Neural crest cell (in vitro differentiated cells): ENCODE data around the gene FTSJ3. TPM values are rescaled to one million over a fixed set of nuclear protein-coding genes. Genes with fewer than 3 reads are reported as not detected.

Source experiments
- DNase-seq: peaks from one replicate; pipeline ENCODE4 v3.0.0; 2021; ENCODE audit warnings: low read depth, mixed read lengths, low spot score
- H3K27ac Mint-ChIP-seq: one replicate; pipeline ENCODE4 v1.8.0; 2021; ENCODE audit warnings: mild to moderate bottlenecking, mixed read lengths; ENCODE audit not compliant: unreplicated experiment
- H3K27me3 Mint-ChIP-seq: 2 replicates; pipeline ENCODE4 v1.8.0; 2021; ENCODE audit warnings: low read depth, mild to moderate bottlenecking, mixed read lengths
- H3K36me3 Mint-ChIP-seq: 2 replicates; pipeline ENCODE4 v1.8.0; 2021; ENCODE audit warnings: low read depth, mild to moderate bottlenecking, mixed read lengths
- H3K4me1 Mint-ChIP-seq: 2 replicates; pipeline ENCODE4 v1.8.0; 2021; ENCODE audit warnings: mixed read lengths
- H3K4me3 Mint-ChIP-seq: one replicate; pipeline ENCODE4 v1.8.0; 2021; ENCODE audit warnings: mild to moderate bottlenecking, mixed read lengths
- H3K9me3 Mint-ChIP-seq: 2 replicates; pipeline ENCODE4 v1.8.0; 2021; ENCODE audit warnings: mixed read lengths
- total RNA-seq: library from RNA; stranded (reverse); gene quantifications from 2 replicates; pipeline ENCODE4 v1.2.1, GENCODE V29; 2021
- TF ChIP-seq, protein P1 (sequence below): fragments of 200-600 bp; sonication (generic); conservative IDR thresholded peaks from 2 replicates; pipeline ENCODE4 v1.5.0; 2021; ENCODE audit warnings: antibody characterized with exemption, mild to moderate bottlenecking

The FTSJ3 gene
- total RNA-seq, 1 donor from 2014 or later: 57.4 TPM

DNA sequence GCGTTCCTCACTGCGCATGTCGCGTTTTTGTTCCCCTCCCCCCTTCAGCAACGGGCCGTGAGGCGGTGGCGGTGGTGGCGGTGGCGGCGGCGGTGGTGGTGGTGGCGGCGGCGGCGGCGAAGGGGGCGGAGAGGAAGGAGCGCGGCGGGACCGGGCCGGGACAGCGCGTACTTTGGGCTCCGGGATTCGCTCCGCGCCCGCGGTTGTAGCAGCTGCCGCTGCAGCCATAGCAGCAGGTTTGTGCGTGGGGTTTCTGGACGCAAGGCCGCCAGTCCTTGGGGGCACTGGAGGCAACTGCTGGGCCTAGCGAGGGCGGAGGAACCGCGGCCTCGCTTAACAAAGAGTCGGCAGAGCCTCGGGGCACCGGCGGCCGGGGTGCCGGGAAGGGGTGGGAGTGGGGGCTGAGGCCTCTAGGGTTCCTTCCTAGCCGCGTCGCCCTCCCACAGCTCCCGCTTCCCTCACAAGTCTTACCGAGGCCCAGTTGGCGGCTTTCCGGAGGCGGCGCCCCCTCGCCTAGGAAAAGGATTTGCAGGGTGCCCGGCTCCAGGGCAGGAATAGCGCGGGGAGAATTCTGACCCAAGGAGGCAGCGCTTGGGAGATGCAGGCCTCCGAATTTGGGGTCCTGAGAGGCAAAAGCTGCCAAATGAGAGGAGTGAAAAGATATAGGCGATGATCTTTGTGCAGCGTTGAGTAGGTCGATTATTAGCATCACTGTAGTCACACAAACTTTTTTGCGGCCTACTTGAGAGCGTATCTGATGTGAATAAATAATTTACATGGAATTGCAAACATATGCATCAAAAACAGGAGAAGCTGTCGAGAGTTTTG, 53.1 kb downstream of the FTSJ3 start, which contains the start of gene DDX42:
Gene DDX42, plus strand, starts transcription at position 30 of the 828 bp plus-strand sequence. CDS start 12,880 bp downstream, outside the sequence.
- peaks cover 3% of the 10 kb centered on the region for H3K27me3 Mint-ChIP-seq
- TF ChIP-seq, protein P1, sequence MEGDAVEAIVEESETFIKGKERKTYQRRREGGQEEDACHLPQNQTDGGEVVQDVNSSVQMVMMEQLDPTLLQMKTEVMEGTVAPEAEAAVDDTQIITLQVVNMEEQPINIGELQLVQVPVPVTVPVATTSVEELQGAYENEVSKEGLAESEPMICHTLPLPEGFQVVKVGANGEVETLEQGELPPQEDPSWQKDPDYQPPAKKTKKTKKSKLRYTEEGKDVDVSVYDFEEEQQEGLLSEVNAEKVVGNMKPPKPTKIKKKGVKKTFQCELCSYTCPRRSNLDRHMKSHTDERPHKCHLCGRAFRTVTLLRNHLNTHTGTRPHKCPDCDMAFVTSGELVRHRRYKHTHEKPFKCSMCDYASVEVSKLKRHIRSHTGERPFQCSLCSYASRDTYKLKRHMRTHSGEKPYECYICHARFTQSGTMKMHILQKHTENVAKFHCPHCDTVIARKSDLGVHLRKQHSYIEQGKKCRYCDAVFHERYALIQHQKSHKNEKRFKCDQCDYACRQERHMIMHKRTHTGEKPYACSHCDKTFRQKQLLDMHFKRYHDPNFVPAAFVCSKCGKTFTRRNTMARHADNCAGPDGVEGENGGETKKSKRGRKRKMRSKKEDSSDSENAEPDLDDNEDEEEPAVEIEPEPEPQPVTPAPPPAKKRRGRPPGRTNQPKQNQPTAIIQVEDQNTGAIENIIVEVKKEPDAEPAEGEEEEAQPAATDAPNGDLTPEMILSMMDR: peak; percentile 32
- H3K27ac Mint-ChIP-seq: peak within 1 kb of the TSS; percentile 100
- peak; percentile 91 for DNase-seq
- peak within 1 kb of the TSS; percentile 98 for H3K4me3 Mint-ChIP-seq
- peaks cover 3% of the 10 kb centered on the region for H3K36me3 Mint-ChIP-seq
- no peaks in the 10 kb centered on the region for H3K9me3 Mint-ChIP-seq
- peaks cover 49% of the 10 kb centered on the region for H3K4me1 Mint-ChIP-seq

GRCh38 chr17:63773272-63774140, 54.0 kb downstream of the FTSJ3 start, which contains the start of gene CCDC47:
CCDC47 (minus strand) TSS chr17:63773597; CDS start chr17:63766175, 7,422 bp downstream.
- TF ChIP-seq, protein P1: no peak
- no peaks in the 10 kb centered on the region for H3K9me3 Mint-ChIP-seq
- peak within 1 kb of the TSS; percentile 98 for H3K4me3 Mint-ChIP-seq
- peaks cover 2% of the 10 kb centered on the region for H3K36me3 Mint-ChIP-seq
- H3K4me1 Mint-ChIP-seq: peaks cover 48% of the 10 kb centered on the region
- peak; percentile 95 for DNase-seq
- H3K27me3 Mint-ChIP-seq: peaks cover 3% of the 10 kb centered on the region
- peak within 1 kb of the TSS; percentile 100 for H3K27ac Mint-ChIP-seq

DNA sequence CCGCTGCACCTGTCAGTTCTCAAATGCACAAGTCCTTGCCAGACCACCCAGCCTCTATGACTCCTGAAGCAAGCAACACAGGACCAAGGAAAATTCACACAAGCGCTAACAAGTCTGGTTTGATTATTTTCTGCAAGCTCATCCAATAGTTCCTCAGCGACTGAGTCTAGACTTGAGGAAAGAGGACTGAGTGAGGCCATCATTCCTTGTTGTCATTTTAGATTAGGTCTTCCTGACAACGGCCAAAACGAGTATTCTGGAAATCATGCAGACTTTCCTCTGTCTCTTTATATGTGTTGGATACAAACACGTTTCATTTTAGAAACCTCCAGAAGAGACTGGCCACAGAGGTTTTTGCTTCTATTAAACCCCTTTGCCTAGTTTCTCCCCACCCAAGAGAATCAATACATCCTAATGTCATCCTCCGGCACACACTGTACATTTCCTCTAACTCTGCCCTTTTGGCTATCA, 54.6 kb downstream of the FTSJ3 start:
- TF ChIP-seq, protein P1: no peak
- Mint-ChIP-seq H3K4me1 (peaks cover 44% of the 10 kb centered on the region), H3K36me3 (peaks cover 2% of the 10 kb centered on the region), H3K27ac (peak overlapping the region; percentile 100), H3K27me3 (peaks cover 3% of the 10 kb centered on the region), H3K9me3 (no peaks in the 10 kb centered on the region), H3K4me3 (peak overlapping the region; percentile 98)
- no peak for DNase-seq

Other genes starting within 250 kb of the FTSJ3 start
- gene TACO1, start 226.8 kb downstream of the FTSJ3 start, total RNA-seq: 24.3 and 24.4 TPM in 2 replicates
- 26.0 and 28.0 TPM in 2 replicates for gene MAP3K3, start 205.2 kb downstream of the FTSJ3 start, total RNA-seq
- gene LIMD2, start 127.5 kb downstream of the FTSJ3 start, total RNA-seq: 134 and 145 TPM in 2 replicates
- 55.0 and 55.9 TPM in 2 replicates for gene STRADA, start 85.9 kb downstream of the FTSJ3 start, total RNA-seq
- 72.9 and 73.2 TPM in 2 replicates for gene CCDC47, start 54.1 kb downstream of the FTSJ3 start, total RNA-seq
- gene DDX42, start 53.5 kb downstream of the FTSJ3 start, total RNA-seq: 160 and 161 TPM in 2 replicates
- gene PSMC5, start 232 bp downstream of the FTSJ3 start, total RNA-seq: 170 and 178 TPM in 2 replicates
- gene SMARCD2, start 15.0 kb upstream of the FTSJ3 start, total RNA-seq: 43.0 and 45.5 TPM in 2 replicates
- gene CSH2, start 46.0 kb upstream of the FTSJ3 start, total RNA-seq: not detected in 2 replicates
- not detected in 2 replicates for gene GH2, start 54.3 kb upstream of the FTSJ3 start, total RNA-seq
- gene CSH1, start 68.9 kb upstream of the FTSJ3 start, total RNA-seq: not detected in 2 replicates
- not detected in 2 replicates for gene CSHL1, start 83.6 kb upstream of the FTSJ3 start, total RNA-seq
- not detected in 2 replicates for gene GH1, start 91.2 kb upstream of the FTSJ3 start, total RNA-seq
- gene CD79B, start 104.7 kb upstream of the FTSJ3 start, total RNA-seq: 0.86 and 1.0 TPM in 2 replicates
- gene SCN4A, start 145.3 kb upstream of the FTSJ3 start, total RNA-seq: 1.6 and 1.9 TPM in 2 replicates
- gene PRR29, start 170.7 kb upstream of the FTSJ3 start, total RNA-seq: 0.82 and 1.4 TPM in 2 replicates
- not detected in 2 replicates for gene ICAM2, start 193.0 kb upstream of the FTSJ3 start, total RNA-seq